OCI-M2 (cell line): ENCODE results near the gene PHPT1.
A peak's percentile ranks its signal among the peaks of the same experiment; 100 is the strongest.
"Not testable (repeated sequence)": the region's sequence is repeated elsewhere in the genome, so short reads cannot be mapped to it uniquely, and the experiment has no call there.

Experiments used
- DNase-seq: peaks from one replicate; lab custom pipeline; 2025; ENCODE audit not compliant: unreplicated experiment; lab: John Stamatoyannopoulos, UW

The PHPT1 gene

GRCh38 chr9:136883670-136884069 is 34.5 kb downstream of the PHPT1 start:
- not testable (repeated sequence) for DNase-seq

- peak; percentile 73 for DNase-seq
These were observed 36.9 kb downstream of the PHPT1 start, which contains the start of gene TRAF2 for GRCh38 chr9:136885950-136886578. TRAF2 (plus strand) TSS chr9:136886516; CDS start chr9:136898741, 12,225 bp downstream.

- no peak for DNase-seq
These were observed 37.7 kb downstream of the PHPT1 start for GRCh38 chr9:136886610-136887597.

GRCh38 chr9:136888454-136888853 is 39.2 kb downstream of the PHPT1 start:
- DNase-seq: no peak

DNA sequence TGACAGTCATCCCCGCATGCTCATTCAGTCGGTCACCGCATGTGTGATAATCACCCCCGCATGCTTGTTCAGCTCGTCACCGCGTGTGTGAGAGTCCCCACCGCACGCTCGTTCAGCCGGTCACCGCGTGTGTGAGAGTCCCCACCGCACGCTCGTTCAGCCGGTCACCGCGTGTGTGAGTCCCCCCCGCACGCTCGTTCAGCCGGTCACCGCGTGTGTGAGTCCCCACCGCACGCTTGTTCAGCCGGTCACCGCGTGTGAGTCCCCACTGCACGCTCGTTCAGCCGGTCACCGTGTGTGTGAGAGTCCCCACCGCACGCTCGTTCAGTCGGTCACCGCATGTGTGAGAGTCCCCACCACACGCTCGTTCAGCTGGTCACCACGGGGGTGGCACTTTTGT is 40.6 kb downstream of the PHPT1 start:
- no peak for DNase-seq

GRCh38 chr9:136890661-136891060 is 41.5 kb downstream of the PHPT1 start:
- DNase-seq: no peak

- DNase-seq: no peak
These were observed 46.8 kb downstream of the PHPT1 start for GRCh38 chr9:136896027-136896426.

DNA sequence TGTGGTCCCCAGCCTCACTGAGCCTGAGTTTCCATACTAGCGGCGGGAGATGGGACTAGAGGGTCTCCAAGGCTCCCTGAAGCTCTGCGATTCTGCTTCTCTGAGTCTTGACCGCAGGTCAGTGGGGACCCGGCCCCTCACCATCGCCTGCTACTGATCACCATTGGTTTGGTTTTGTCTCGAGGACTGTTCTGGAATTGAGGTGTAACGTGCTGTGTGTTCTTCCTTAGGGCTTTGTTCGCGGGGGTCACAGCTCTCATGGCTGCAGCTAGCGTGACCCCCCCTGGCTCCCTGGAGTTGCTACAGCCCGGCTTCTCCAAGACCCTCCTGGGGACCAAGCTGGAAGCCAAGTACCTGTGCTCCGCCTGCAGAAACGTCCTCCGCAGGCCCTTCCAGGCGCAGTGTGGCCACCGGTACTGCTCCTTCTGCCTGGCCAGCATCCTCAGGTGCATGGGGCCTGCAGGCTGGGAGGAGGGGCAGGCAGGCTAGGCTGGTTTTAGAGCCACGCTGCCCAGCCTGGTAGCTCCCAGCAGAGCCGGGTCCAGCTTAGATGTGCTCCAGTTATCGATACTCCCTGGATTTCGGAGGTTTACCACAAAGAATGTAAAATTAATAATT is 49.4 kb downstream of the PHPT1 start:
- DNase-seq: no peak

DNA sequence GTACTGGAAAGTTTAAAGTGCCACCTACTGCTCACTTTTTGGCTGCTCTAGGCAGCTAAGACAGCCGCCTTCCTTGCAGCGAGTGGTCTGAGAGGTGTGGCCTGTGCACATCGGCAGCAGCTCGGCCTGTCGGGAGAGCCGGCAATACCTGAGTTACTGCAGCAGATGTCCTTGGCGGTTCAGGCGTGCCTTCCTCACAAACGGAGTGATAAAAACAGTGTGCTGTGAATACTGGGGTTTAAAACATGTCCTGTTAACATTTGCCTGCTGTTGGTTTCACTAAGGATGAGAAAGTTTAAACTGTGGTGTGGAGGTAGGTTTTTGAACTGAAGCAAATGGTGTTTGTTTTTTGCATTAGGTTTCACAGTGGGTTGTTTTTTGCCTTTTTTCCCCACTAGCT is 50.0 kb downstream of the PHPT1 start:
- DNase-seq: no peak

GRCh38 chr9:136900556-136900955 is 51.3 kb downstream of the PHPT1 start:
- no peak for DNase-seq
